HG03135 (cell line): ENCODE data around the gene KIF1A.

Experiments used
- ATAC-seq: cut with Tn5 transposase; IDR thresholded peaks from one replicate; pipeline ENCODE4 v1.9.1; 2021; ENCODE audit warnings: mild to moderate bottlenecking, moderate library complexity; ENCODE audit not compliant: unreplicated experiment

KIF1A gene

GRCh38 chr2:240723851-240724250 is 96.2 kb downstream of the KIF1A start:
- ATAC-seq, result no peak

- no peak for ATAC-seq
These were observed 97.0 kb downstream of the KIF1A start for GRCh38 chr2:240722796-240723735.

GRCh38 chr2:240722376-240722775 is 97.6 kb downstream of the KIF1A start:
- ATAC-seq, result no peak

- no peak for ATAC-seq
These were observed 98.3 kb downstream of the KIF1A start for GRCh38 chr2:240721596-240722180.

GRCh38 chr2:240720686-240721595 is 99.1 kb downstream of the KIF1A start:
- ATAC-seq, result no peak

GRCh38 chr2:240719676-240720545 is 100.1 kb downstream of the KIF1A start:
- ATAC-seq, result no peak

- ATAC-seq, result no peak
These were observed 101.0 kb downstream of the KIF1A start for GRCh38 chr2:240718896-240719490.

- ATAC-seq, result no peak
These were observed 102.1 kb downstream of the KIF1A start for GRCh38 chr2:240717681-240718581.

- no peak for ATAC-seq
These were observed 102.8 kb downstream of the KIF1A start for GRCh38 chr2:240717181-240717641.

- ATAC-seq, result no peak
These were observed 103.8 kb downstream of the KIF1A start for GRCh38 chr2:240716130-240716798.

GRCh38 chr2:240714747-240715725 is 105.0 kb downstream of the KIF1A start:
- no peak for ATAC-seq

- ATAC-seq, result no peak
These were observed 105.9 kb downstream of the KIF1A start for GRCh38 chr2:240713928-240714746.

GRCh38 chr2:240713071-240713927 is 106.7 kb downstream of the KIF1A start:
- no peak for ATAC-seq

GRCh38 chr2:240712121-240712520 is 107.9 kb downstream of the KIF1A start:
- no peak for ATAC-seq

- ATAC-seq, result no peak
These were observed 108.3 kb downstream of the KIF1A start for GRCh38 chr2:240711701-240712100.
